ELF-1 (cell line): ENCODE data around the gene CCDC30.
A peak's percentile ranks its signal among the peaks of the same experiment; 100 is the strongest.

Source experiments
- DNase-seq: peaks from one replicate; pipeline ENCODE4 v3.0.0-alpha.2; 2016; ENCODE audit warnings: low read depth, low spot score

Gene CCDC30

DNA sequence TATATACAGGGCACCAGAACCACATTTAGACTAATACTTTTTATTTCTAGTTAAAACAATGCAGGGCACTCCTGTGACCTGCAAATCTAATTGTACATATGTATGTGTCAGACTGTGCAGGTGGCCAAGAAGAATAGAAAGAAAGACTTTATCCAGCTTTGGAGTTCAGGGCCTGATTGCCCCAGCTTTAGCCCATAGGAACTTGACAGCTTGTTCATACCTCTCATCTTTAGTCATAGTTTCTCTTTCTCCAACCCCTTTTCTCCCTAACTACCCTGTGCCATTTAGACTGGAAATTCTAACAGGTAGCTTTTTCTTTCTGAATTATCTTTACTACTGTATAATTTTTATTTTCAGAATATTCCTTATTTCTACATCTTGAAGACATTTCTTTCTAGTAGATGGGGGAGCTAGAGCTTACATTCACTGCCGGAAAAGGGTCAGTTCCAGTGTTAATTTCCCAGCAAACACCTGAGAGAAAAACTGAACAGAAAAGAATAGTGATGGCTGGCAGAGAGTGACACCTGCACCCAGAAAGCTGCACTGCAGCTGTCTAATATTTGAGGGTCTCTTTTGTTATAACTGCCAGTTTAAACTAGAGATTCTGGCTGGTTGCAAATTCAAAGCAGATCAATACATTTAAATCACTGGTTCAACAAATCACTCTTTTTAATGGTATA lies 227.5 kb downstream of the CCDC30 start:
- DNase-seq = no peak

DNA sequence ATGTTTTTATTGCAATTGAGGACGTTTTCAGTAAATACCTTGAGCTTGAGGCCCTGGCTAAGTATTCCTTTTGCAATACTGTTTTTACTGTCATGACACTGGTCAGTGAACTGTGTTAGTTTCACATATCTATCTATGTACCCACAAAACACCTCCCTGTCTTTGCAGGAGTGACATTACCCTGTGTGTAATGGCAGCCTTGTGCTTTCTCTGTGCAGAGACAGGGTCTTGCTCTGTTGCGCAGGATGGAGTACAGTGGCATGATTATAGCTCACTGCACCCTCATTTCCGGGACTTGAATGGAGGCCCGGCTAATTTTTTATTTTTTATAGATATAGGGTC lies 228.0 kb downstream of the CCDC30 start:
- DNase-seq = no peak

DNA sequence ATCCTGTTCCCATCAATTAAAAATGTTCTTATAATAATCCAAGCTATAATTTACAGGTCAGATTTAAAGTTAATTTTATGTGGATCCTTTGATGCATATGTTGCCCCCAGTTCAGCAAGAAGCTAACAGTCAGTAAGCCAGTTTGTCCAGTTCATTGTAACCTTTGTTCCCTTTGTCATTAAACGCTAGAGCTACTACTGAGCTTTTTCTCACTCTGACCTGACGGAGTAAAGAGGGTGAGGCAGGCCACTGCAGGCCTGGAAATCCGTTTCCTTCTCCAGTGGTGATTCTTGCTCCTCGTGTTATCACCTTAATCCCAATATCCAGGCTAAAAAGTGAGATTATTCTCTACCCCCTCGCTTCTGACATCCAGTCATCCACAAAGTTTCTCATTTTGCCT lies 229.4 kb downstream of the CCDC30 start:
- peak; percentile 18 for DNase-seq

DNA sequence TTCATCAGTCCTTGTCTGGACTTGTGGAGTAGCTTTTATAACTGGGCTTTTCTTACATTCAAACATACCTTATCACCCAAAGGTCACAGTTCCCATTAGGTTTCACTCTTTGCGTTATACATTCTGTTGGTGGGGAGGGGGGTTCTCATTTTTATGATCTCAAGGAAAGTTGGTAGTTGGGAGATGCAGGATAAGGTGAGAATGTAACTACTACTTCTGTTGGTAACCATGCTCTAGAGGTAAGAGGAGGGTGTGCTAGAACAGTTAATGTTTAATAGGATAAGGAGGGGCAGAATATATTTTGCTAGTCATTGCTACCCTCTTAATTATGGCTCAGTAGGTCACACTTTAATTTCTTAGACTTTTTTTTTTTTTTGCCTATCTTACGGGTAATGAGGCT lies 229.8 kb downstream of the CCDC30 start:
- DNase-seq = no peak

DNA sequence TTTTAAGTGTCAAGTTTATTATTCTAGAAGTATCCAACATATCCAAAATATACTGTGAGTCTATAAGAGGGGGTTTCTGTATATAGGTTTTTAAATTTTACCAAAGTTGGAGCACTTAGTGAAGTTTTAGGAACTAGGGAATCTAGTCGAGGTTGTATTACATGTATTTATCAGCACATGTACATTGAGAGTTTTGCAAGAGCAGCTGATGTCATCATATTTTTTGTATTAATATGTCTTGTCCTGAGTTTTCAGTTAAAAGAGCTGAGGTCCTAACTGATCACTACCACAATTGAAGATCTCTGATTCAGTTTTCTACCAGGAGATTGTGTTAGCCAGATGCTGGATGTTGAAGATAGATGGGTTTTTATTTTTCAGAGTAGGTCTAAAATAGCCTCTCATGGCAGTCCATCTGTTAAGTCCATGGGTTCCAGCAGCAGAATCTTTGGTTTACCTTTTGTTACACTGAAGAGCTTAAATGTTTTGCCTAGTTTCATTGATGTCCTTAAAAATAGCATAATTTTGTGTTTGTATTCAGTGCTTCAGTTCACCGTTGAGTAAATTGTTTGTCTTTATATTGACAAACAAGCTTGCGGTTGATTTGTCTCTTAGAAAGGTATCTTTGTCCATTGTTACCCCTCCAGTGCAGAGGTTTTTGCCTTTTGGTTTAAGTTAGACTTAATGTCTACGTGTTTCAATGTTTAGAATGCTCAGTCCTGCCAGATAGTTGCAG lies 235.2 kb downstream of the CCDC30 start:
- no peak for DNase-seq

DNA sequence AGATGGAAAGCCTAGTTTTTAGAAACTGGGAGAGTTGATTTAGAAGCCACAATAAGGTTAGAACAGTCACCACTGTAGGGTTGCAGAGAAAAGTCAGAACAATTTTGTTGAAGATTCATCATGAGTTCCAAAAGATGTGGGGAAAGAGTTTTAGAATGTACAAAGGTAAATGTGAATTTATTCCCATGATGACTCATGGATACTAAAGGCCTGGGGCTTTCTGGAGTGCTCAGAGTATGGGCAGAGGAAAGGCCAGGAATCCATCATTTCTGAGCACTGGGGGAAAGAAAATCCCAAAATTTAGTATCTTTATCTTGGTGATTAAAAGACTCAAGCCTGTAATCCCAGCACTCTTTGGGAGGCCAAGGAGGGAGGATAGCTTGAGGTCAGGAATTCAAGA lies 236.9 kb downstream of the CCDC30 start:
- no peak for DNase-seq

DNA sequence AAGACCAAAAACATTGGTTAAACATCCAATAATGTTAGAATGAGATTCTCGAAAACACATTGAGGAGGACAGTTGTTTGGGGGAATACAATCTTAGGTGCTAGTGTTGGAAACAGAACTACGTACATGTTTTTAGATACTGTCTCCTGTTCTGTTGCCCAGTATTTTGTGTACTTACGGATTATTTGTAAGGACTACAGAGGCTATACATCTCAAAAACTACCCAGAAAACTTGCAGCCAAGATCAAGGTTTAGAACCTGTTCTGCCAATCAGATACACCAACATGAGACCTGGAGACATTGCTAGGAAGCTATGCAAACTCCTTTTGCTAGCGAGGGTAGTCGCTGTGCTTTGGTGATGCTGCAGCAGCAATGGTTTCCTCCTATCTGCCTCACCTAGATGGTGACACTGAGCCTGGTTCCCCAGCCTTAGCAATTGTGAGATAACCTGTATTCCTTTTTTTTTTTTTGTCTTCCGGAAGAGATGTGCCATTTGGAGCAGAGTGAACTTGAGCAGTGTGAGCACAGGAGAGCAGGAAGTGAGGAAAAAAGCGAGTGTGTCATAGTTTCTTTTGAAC lies 240.9 kb downstream of the CCDC30 start:
- DNase-seq = no peak
